ENCODE measurements around the gene ADAMTS1. TPM values are rescaled to one million over a fixed set of nuclear protein-coding genes. Genes with fewer than 3 reads are reported as not detected.

ADAMTS1 gene
- total RNA-seq, 2 donors from 2014 or later, result 24.2 to 24.3 TPM

DNA sequence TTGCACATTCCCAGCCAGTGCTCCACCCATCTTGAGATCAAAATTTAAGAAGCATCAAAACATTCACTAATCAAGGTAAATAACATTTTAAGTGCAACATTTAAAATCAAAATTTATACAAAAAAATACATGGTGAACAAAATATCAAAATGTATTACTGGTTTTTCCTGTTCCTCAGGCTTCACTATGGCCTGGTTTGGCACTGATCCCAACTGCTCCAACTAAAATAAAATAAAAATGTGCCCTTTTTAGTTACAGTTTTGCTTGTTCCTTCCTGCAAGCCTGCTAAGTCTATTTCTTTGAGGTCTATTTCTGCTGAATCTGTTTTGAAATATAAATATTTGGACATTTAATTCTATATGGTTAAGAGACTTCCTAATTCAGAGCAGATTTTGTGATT, 54.9 kb downstream of the ADAMTS1 start:
- H3K27me3 ChIP-seq (ENCODE audit: control insufficient read depth, insufficient read depth, low read length, poor library complexity, severe bottlenecking), result no peaks in the 10 kb centered on the region
- H3K4me3 Mint-ChIP-seq, result no peak overlapping the region

DNA sequence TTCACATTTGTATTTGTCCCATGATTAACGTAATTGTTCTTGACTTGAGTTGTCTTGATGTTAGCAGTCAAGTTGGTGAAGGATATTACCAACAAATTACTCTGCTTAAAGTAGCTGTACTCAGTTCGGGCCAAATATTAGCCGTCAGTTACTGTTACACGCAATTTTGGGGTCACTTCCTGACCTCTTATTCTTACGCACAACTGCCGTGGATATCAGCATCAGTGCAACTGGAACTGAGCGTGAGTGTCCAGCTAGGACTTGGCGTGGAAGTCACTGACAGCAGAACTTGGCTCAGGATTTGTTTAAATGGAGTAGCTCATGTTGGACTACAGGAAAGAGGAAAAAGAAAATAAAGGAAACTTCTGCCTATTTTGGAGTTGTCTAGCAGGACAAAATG, 56.4 kb downstream of the ADAMTS1 start:
- no peaks in the 10 kb centered on the region for H3K9me3 ChIP-seq (ENCODE audit: control insufficient read depth, low read length)
- Mint-ChIP-seq H3K27ac (no peak overlapping the region), H3K4me1 (no peaks in the 10 kb centered on the region), H3K27me3 (ENCODE audit: insufficient read depth) (no peaks in the 10 kb centered on the region), H3K4me3 (no peak overlapping the region), H3K36me3 (ENCODE audit: low read depth) (no peaks in the 10 kb centered on the region), H3K9me3 (no peaks in the 10 kb centered on the region)
- H3K9ac ChIP-seq (ENCODE audit: extremely low read depth, low read length, poor library complexity, severe bottlenecking), result no peak overlapping the region
- no peak for DNase-seq
- no peak overlapping the region for H3K4me3 ChIP-seq (ENCODE audit: low read length)
- H3K4me1 ChIP-seq (ENCODE audit: control insufficient read depth, insufficient read depth, low read length), result no peaks in the 10 kb centered on the region
- WGBS, 2 experiments (ENCODE audit: insufficient coverage in 1 of 2, insufficient read length in 1 of 2), result 86 to 91% methylated on average over 6 to 8 of the region's 8 CpGs
- TF ChIP-seq, protein P1, sequence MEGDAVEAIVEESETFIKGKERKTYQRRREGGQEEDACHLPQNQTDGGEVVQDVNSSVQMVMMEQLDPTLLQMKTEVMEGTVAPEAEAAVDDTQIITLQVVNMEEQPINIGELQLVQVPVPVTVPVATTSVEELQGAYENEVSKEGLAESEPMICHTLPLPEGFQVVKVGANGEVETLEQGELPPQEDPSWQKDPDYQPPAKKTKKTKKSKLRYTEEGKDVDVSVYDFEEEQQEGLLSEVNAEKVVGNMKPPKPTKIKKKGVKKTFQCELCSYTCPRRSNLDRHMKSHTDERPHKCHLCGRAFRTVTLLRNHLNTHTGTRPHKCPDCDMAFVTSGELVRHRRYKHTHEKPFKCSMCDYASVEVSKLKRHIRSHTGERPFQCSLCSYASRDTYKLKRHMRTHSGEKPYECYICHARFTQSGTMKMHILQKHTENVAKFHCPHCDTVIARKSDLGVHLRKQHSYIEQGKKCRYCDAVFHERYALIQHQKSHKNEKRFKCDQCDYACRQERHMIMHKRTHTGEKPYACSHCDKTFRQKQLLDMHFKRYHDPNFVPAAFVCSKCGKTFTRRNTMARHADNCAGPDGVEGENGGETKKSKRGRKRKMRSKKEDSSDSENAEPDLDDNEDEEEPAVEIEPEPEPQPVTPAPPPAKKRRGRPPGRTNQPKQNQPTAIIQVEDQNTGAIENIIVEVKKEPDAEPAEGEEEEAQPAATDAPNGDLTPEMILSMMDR (conservative IDR thresholded peaks at IDR 0.05), result no peak
- H3K36me3 ChIP-seq (ENCODE audit: control insufficient read depth, insufficient read depth, low read length), result no peaks in the 10 kb centered on the region
- H3K27ac ChIP-seq (ENCODE audit: low read depth, low read length), result no peak overlapping the region
- no peaks in the 10 kb centered on the region for H3K27me3 ChIP-seq (ENCODE audit: control insufficient read depth, insufficient read depth, low read length, poor library complexity, severe bottlenecking)

More for the DNA sequence above, 54.9 kb downstream of the ADAMTS1 start:
- no peaks in the 10 kb centered on the region for H3K4me1 ChIP-seq (ENCODE audit: control insufficient read depth, insufficient read depth, low read length)
- no peaks in the 10 kb centered on the region for H3K9me3 ChIP-seq (ENCODE audit: control insufficient read depth, low read length)
- Mint-ChIP-seq H3K27me3 (ENCODE audit: insufficient read depth) (no peaks in the 10 kb centered on the region), H3K36me3 (ENCODE audit: low read depth) (no peaks in the 10 kb centered on the region), H3K9me3 (no peaks in the 10 kb centered on the region), H3K4me1 (no peaks in the 10 kb centered on the region), H3K27ac (no peak overlapping the region)
- TF ChIP-seq, protein P1 (conservative IDR thresholded peaks at IDR 0.05), result no peak
- H3K36me3 ChIP-seq (ENCODE audit: control insufficient read depth, insufficient read depth, low read length), result no peaks in the 10 kb centered on the region
- no peak overlapping the region for H3K4me3 ChIP-seq (ENCODE audit: low read length)
- H3K9ac ChIP-seq (ENCODE audit: extremely low read depth, low read length, poor library complexity, severe bottlenecking), result no peak overlapping the region
- no peak overlapping the region for H3K27ac ChIP-seq (ENCODE audit: low read depth, low read length)
- DNase-seq, result no peak

Other genes with a start within 250 kb of the ADAMTS1 start
- gene ADAMTS5, start 121.7 kb upstream of the ADAMTS1 start, total RNA-seq, result 1 to 10 TPM in 1 of 2 donors, under 1 TPM in 1; 0.33 to 1.9 TPM

All from endodermal cell (in vitro differentiated cells).